Stimulated activated CD4-positive, alpha-beta T cell treated with anti-CD3 and anti-CD28 coated beads, Interleukin-1b, Interleukin-23, amount 100 ng/mL, for 24 hours (primary cell): Measurements from ENCODE around the gene NSFL1C.

ENCODE experiments used
- DNase-seq, 4 experiments: peaks; one replicate each; pipeline ENCODE4 v3.0.0-alpha.2; 2020; ENCODE audit warnings: low read depth in 4 of 4, low spot score in 1 of 4

Gene NSFL1C

GRCh38 chr20:1484438-1485116, 17.9 kb upstream of the NSFL1C start:
- DNase-seq = no peak

GRCh38 chr20:1479831-1480595, 13.4 kb upstream of the NSFL1C start:
- no peak for DNase-seq

GRCh38 chr20:1478566-1478965, 11.9 kb upstream of the NSFL1C start:
- no peak for DNase-seq

DNA sequence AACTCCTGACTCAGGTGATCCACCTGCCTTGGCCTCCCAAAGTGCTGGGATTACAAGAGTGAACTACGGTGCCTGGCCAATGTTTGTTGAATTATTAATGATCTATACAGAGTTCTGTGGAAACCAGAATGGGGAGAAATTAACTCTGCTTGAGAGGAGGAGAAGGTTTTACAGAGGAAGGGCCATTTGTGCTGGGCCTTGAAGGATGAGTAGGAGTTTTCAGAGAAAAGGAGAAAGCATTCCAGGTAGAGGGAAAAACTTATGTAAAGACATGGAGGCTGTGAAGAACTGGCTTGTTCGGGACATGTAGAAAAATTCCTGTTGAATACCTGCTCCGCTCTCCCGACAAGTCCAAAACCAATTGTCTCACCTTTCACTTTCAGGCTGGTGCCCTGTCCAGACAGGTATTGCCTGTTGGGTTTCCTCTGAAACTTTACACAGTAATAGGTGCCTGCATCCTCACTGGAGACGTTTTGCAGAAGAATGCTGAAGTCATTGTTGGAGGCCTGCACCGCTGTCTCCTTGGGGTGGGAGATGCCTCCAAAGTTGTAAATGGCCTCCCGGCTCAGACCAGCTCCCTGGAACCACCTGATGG, 11.3 kb upstream of the NSFL1C start:
- DNase-seq = no peak

- DNase-seq = no peak
Observed at GRCh38 chr20:1474817-1475603, 8.4 kb upstream of the NSFL1C start.

- DNase-seq = no peak
Observed at GRCh38 chr20:1474325-1474724, 7.7 kb upstream of the NSFL1C start.

- no peak for DNase-seq
Observed at GRCh38 chr20:1473246-1474220, 6.9 kb upstream of the NSFL1C start.

- no peak for DNase-seq
Observed at GRCh38 chr20:1472556-1473245, 6.1 kb upstream of the NSFL1C start.

DNA sequence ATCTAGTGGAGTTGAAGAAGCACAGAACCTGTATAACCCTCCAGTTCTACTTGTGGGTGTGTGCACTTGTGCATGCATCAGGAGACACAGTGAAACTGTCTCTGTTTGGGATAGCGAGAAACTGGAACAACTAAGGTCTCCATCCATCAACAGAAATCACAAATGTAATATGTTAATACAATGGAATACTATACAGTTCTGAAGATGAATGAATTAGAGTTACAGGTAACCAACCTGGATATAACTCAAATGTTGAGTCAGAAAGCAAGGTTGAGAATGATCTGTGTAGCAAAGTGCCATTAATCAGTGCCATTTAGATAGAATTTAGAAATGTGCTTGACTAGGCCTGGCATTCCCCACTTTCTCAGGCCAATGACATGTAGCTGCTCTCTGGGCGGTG, 4.6 kb upstream of the NSFL1C start:
- no peak for DNase-seq

DNA sequence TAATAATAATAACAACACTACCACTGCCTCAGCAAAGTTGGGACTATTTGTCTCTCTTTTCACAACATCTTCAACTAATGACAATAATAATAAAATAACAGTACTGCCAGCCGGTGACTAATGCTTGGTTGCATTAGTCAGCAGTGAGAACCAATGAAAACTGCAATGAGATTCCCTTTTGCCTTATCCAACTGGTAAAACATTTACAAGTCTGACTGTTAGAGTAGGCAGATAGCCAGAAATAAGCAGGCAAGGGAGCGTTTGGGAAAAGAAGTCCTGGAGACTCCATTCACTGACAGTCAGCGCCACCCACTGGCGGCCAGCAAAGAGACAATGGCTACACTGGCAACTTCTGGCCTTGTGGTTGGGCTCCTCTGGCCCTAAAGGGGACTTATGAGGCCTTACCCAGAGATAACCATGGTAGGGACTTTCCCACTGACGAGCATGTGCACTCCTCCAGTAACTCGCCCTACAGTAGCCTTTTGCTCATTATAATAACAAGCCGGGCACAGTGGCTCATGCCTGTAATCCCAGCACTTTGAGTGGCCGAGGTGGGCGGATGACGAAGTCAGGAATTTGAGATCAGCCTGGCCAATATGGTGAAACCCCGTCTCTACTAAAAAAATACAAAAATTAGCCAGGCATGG, 3.4 kb upstream of the NSFL1C start:
- no peak for DNase-seq

DNA sequence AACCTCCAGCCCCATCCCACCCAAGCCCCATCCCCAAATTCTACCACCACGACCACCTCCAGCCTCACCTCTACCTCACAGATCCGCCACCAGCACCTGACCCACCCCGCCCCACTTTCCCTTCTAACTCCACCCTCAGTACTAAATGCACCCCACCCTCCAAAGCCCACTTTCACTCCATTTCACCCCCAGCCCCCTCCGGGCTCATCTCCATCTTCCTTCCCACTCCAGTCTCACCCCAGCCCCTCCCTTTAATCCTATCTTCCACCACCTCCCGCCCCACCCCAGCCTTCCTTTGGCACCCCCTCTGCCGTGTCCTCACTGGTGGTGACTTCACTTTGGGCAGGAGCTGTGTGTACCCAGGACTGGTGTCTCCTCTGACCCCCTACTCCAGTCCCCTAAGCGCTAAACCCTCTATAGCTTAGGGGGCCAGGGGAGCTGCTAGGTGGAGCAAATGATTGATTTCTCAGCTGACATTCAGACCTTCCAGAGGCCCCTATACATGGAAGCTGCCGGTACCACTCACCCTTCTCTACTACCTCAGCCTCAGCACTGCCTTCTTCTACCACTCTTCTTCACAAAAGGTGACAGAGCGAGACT, 2.8 kb upstream of the NSFL1C start:
- no peak for DNase-seq

DNA sequence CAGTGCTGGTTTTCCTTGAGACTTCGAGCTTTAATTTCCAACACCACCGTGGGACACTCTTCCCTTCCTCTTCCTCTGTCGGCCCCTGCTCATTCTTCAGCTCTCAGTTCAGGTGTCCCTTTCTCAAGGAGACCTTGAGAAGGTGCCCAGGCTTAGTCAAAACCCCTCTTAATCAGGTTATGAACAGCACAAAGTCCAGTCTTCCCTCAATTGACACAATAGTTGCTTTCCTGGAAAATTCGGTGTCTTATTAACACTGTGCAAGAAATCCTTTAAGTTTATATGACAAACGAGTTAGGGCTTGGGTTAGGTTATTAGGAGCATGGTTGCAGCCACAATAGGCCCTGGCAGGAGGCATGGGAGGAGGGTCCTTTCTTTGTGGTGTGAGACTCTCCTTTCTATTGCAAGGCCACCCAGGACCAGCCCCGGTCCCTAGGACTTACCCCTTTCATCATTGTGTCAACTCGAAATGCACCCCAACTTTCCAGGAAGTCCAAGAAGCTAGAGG, 1.5 kb upstream of the NSFL1C start:
- DNase-seq = no peak

- no peak for DNase-seq
Observed at GRCh38 chr20:1467355-1468116, 887 bp upstream of the NSFL1C start.

DNA sequence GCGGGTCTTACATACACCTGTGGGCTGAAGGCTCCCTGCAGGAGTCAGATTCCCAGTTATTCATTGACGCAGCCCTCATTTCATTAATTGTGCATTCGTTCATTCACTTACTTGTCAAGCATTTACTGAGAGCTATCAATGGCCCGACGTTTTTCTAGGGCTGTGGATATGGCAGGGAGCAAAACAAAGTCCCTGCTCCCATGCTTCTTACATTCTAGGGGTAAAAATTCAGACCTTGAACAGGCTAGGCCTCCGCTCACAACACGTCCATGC, 369 bp upstream of the NSFL1C start:
- no peak for DNase-seq

DNA sequence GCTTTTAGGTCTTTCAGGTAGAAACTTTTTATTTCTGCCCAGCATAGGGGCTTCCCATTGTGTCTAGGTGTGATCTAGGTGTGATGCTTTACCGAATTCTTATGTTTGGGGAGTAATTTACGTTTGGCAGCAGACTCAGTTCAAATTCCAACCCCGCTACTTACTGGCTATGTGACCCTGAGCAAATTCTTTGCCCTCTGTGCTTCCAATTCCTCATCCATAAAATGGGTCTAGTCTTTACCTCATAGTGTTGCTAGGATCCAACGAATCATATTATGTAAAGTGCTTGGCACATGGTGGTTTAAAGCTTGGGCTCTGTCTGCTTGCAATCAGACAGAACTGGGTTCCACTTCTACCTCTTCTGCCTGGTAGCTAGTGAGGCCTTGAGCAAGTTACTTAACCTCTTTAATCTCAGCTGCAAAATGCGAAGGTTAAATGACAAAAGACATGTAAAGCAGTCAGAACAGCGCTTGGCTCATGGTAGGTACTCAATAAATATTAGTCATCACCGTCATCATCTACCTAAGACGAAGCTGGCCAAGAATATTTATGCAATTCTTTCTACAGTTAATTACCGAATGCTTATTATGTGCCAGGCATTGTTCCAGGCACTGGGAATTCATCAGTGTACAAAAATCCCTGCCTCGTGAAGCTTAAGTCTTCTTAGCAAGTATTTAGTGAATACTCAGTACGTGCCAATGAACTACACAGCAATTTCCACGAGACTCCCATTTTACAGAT, 1.0 kb downstream of the NSFL1C start:
- DNase-seq = no peak

GRCh38 chr20:1463971-1464570, 2.6 kb downstream of the NSFL1C start:
- no peak for DNase-seq

- DNase-seq = no peak
Observed at GRCh38 chr20:1462834-1463233, 3.8 kb downstream of the NSFL1C start.
